Dermis blood vessel endothelial cell (primary cell): ENCODE results near the gene CFHR5. TPM values are rescaled to one million over a fixed set of nuclear protein-coding genes. Genes with fewer than 3 reads are reported as not detected.
"Not testable (repeated sequence)": the region's sequence is repeated elsewhere in the genome, so short reads cannot be mapped to it uniquely, and the experiment has no call there.

ENCODE experiments used
- DNase-seq: peaks from one replicate; pipeline ENCODE4 v3.0.0; 2010
- total RNA-seq: library from RNA; depleted of rRNA; stranded (reverse); fragments of >200 nt; gene quantifications from 2 replicates; pipeline ENCODE4 v1.2.3, GENCODE V29; 2014

CFHR5 gene
- total RNA-seq, 1 donor from 2014 or later = not detected

DNA sequence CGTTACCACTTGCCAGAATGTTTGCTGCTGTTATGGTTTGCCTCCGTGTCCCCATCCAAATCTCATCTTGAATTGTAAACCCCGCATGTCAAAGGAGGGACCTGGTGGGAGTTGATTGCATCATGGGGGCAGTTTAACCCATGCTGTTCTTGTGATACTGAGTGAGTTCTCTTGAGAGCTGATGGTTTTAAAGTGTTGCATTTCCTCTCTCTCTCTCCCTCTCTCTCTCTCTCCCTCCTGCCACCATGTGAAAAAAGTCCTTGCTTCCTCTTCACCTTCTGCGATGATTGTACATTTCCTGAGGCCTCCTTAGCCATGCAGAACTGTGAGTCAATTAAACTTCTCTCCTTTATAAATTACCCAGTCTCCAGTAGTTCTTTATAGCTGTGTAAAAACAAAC, 44.4 kb downstream of the CFHR5 start:
- DNase-seq = no peak

DNA sequence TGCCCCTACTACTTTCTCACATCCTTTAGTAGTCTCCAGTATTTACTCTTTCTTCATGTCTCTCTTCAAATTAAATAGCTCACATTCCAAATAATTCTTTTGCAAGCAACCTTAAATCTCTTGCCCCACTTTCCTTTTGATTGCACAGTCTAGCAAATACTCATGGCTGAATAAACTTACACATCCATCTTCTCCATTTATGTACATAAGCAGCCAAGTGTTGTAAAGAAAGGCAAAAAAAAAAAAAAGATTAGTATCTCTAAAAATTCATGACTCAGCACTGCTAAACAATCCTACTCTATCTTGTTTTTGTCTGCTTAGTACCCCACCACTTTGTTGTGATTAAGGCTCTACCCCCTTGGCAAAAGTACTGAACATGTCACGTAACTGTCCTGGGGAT, 47.1 kb downstream of the CFHR5 start:
- DNase-seq = no peak

DNA sequence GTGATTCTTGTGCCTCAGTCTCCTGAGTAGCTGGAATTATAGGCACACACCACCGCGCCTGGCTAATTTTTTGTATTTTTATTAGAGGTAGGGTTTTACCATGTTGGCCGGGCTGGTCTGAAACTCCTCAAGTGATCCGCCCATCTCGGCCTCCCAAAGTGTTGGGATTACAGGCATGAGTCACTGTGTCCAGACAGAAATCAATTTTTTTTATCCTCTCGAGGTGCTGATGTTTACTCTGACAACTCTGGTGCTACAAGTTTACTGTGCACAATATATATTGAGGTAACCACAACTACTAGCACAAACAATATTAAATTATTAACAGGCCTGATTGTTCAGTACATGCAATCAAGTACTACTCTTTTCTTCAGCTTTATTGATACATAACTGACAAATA, 50.0 kb downstream of the CFHR5 start:
- no peak for DNase-seq

DNA sequence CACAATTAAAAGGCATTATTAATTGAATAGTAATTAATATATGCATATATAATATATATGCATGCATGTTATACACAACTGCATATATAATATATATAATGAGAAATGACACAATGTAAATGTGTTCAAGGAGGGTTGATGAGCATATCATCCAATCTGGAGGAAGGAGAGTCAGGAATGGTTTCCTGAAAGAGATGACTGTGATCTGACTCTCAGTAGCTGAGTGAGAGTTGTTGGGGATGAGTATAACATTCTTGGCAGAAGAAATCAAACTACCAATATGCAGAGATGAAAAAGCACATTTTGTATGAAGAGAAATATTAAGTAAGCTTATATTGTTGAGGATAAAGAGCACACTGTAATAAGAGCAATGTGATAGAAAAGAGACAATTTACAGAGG, 52.4 kb downstream of the CFHR5 start:
- DNase-seq = no peak

GRCh38 chr1:197034631-197035339, 57.4 kb downstream of the CFHR5 start:
- not testable (repeated sequence) for DNase-seq

DNA sequence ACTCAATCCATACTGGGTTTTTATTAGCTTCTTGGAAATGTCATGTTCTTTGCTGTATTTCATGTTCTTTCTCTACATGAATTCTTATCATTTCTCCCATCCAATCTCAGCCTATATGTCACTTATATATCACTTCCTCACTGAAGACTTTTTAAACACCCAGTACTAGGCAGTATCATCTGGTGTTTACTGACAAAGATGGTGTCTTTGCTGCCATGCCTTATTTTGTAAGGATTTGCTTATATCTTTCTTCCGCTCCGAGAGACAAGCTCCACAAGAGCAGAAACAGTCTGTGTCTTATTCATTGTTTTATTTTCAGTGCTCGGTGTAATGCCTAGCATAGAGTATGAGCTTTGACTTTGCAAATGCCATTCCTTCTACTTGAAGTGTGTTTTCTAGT, 59.5 kb downstream of the CFHR5 start:
- no peak for DNase-seq

DNA sequence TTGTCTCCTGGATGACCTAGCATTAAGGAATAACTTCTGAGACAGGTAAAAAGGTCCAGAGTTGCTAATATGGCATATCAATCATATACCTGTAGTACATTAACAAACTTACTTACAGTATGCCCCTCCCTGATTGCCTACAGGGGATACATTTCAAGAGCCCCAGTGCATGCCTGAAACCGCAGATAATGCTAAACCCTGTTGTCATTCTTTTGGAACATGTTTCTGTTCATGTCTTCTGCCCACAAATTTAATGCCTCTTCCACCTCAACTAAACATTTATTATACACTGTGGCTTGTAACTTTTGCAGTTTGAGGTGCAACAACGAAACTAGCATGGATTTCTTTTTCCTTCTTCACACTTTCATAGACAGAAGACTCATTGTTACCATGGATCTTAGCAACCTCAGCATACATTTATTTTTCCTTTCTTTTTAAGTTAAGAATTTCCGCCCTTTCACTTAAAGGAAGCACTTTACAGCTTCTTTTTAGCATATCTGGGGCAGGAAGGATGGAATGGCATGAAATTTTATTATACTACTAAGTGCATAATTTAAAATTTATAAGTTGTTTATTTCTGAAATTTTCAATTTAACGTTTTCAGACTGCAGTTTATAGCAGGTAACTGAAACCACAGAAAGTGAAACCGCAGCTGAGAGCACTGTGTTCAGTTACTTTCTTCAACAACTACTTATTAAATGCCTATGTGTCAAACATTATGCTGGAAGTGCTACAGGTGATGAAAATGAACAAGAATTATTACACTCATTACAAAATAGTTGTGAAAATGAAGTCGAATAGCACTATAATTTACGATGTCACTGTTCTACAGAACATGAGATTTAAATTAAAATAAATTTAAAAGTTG, 64.4 kb downstream of the CFHR5 start:
- DNase-seq = no peak

DNA sequence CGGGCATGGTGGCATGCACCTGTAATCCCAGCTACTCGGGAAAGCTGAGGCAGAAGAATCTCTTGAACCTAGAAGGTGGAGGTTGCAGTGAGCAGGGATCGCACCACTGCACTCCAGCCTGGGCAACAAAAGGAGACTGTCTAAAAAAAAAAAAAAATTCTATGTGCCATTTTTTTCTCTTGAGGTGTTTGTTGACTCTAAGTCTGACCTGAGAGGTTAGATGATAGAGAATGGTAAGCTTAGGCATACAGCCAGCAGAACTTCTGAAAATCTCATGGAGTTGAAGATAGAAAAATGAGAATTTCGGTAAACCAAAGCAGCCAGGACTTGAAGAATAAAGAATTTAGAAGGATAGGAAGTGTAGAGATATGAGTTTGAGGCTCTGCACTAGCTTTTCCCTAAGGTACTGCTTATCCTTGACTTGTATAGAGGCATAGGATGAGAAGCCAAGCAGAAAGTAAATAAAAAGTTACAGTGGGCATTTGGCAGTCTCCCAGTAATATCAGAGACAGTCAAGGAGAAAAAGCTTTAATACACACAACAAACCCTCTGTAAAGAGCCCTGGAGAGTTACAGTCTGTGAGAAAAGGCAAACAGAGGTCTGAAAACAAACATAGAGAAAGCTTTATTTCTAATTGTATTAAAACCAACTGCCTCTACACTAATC, 65.5 kb downstream of the CFHR5 start:
- DNase-seq = no peak

DNA sequence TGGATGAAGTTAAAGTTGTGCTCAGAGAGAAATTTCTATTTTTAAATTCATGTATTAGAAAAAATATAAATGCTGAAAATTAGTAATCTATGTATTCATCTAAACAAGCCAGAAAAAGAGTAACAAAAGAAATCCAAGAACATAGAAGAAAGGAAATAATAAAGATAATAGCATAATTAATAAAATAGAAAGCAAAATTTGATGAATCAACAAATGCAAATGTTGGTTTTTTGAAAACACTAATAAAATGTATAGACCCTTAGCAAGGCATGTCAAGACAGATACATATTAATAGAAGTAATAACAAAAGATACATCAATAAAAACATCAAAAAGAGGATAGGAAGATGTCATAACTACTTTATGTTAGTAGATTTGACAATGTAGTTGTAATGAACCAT, 71.7 kb downstream of the CFHR5 start:
- DNase-seq = no peak

Other genes with a start within 250 kb of the CFHR5 start
- not detected in 2 replicates for gene CFHR3, start 202.7 kb upstream of the CFHR5 start, total RNA-seq
- gene CFHR1, start 157.8 kb upstream of the CFHR5 start, total RNA-seq = not detected in 2 replicates
- not detected in 2 replicates for gene CFHR4, start 89.5 kb upstream of the CFHR5 start, total RNA-seq
- not detected in 2 replicates for gene CFHR2, start 33.8 kb upstream of the CFHR5 start, total RNA-seq
- gene F13B, start 89.7 kb downstream of the CFHR5 start, total RNA-seq = not detected in 2 replicates
- 12.3 and 80.6 TPM in 2 replicates for gene ASPM, start 169.1 kb downstream of the CFHR5 start, total RNA-seq
- gene ZBTB41, start 223.7 kb downstream of the CFHR5 start, total RNA-seq = 8.5 and 9.4 TPM in 2 replicates